NCI-H2029 treated with DMSO at 0.1 percent for 48 hours (cell line): Measurements from ENCODE around the gene TENM4.
"Not testable (repeated sequence)": the region's sequence is repeated elsewhere in the genome, so short reads cannot be mapped to it uniquely, and the experiment has no call there.

ENCODE experiments used
- DNase-seq: peaks from one replicate; lab custom pipeline; 2025; lab: John Stamatoyannopoulos, UW

The TENM4 gene

DNA sequence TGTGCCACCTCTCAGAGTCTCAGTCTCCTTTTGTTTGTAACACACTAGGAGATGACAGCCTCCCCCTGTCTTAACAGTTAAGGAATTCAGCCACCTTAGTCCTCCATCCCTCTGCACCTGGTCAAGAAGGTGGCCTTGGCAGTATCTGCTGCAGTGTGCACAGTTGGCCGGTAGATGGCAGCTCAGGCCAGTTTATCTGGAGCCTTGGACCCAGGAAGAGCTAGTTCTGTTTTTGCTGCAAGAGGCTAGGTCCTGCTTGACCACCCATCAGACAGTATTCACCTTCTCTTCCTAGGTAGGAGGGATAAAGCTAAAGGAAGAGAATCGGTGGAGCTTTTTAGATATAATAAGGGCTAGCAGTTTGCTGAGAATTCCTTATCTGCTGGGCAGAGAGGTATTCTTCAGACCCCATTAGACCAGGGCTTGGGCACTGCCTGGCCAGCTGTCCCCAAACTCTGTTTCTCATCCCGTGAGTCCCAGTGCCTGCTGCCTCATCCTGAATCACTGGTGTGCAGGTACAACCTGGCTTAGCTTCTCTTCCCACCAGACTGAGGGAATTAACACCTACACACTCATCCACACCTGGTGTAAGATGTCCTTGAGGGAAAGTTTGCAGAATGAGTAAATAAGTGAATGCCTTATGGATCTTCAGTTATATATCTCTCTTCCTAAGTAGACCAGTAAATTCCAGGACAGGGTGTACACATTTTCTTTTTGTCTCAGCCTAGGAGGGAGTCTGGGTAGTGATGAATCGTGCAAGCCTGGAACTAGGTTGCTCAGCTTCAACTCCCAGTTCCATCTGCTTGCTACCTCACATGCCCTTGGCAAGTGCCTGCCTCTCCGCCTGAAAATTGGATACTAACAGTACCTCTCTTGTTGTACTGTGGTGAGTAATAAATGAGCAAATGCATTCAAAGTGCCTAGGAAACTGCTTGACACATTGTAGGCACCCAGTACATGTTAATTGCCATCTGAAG is 795.3 kb downstream of the TENM4 start:
- peak; percentile 65 for DNase-seq

DNA sequence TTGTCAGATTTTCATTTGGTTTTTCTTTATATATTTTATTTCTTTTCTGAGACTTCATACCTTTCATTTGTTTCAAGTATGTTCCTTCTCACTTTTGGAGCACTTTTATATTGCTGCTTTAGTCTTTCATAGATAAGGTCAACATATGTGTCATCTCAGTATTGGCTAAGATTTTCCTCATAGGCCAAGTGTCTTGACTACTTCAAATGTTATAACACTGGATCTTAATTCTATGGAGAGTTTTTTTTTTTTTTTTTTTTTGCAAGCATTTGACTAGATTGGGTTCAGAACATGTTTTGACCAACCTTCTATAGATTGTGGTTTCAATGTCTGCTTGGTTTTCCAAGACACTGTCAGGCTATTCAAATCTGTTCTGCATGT is 797.2 kb downstream of the TENM4 start:
- DNase-seq, result no peak

DNA sequence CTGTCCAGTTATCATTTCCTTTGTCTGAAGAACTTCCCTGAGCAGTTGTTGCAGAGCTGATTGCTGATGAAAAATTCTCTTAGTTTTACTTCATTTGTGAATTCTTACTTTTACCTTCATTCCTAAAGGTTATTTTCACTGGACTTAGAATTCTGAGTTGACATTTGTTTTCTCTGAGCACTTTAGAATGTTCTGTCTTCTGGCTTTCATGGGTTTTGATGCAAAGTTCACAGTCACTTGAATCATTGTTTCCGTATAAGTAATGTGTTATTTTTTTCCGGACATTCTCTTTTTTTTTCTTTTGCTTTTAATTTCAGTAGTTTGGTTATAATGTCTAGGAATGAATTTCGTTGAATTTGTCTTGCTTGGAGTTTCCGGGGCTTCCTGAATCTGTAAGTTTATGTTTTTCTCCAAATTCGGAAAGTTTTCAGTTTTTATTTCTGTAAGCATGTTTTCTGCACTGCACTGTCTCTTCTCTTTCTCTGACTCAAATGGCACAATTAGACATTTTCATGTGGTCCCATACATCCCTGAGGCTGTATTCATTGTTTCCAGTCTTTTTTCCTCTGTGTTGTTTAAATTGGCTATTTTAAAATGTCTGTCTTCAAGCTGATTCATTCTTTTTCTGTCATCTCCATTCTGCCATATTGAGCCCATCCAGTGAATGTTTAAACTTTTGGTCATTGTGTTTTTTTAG is 797.7 kb downstream of the TENM4 start:
- DNase-seq, result no peak

DNA sequence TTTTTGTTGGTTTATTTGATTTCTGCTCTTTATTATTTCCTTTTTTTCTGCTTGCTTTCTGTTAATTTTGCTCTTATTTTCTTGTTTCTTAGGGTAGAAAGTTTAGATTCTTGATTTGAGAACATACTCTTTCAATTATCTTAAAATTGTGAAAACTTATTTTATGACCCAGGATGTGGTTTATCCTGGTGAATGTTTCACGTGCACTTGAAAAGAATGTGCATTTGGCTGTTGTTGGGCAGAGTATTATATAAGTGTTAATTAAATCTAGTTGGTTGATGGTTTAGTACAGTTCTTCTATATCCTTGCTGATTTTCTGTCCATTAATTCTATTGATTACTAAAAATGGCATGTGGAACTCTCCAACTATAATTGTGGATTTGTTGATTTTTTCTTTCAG is 799.3 kb downstream of the TENM4 start:
- no peak for DNase-seq

DNA sequence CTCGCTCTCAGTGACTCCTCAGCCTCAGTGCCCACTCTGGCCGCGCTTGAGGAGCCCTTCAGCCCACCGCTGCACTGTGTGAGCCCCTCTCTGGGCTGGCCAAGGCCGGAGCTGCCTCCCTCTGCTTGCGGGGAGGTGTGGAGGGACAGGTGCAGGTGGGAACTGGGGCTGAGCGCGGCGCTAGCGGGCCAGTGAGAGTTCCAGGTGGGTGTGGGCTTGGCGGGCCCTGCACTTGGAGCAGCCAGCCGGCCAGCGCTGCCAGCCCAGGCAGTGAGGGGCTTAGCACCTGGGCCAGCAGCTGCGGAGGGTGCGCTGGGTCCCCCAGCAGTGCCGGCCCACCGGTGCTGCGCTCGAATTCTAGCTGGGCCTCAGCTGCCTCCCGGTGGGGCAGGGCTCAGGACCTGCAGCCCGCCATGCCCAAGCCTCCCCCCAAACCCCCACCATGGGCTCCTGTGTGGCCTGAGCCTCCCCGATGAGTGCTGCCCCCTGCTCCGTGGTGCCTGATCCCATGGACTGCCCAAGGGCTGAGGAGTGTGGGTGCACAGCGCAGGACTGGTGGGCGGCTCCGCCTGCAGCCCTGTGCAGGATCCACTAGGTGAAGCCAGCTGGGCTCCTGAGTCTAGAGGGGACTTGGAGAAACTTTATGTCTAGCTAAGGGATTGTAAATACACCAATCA is 802.0 kb downstream of the TENM4 start:
- no peak for DNase-seq

DNA sequence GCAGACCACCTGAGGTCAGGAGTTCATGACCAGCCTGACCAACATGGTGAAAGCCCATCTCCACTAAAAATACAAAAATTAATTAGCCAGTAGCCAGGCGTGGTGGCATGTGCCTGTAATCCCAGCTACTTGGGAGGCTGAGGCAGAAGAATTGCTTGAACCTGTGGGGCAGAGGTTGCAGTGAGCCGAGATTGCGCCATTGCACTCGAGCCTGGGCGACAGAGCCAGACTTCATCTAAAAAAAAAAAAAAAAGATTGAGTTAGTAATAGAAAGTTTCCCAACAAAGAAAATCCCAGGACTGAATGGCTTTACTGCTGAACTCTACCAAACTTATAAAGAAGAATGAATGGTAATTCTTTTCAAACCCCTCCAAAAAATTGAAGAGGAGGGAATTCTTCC is 803.3 kb downstream of the TENM4 start:
- not testable (repeated sequence) for DNase-seq

DNA sequence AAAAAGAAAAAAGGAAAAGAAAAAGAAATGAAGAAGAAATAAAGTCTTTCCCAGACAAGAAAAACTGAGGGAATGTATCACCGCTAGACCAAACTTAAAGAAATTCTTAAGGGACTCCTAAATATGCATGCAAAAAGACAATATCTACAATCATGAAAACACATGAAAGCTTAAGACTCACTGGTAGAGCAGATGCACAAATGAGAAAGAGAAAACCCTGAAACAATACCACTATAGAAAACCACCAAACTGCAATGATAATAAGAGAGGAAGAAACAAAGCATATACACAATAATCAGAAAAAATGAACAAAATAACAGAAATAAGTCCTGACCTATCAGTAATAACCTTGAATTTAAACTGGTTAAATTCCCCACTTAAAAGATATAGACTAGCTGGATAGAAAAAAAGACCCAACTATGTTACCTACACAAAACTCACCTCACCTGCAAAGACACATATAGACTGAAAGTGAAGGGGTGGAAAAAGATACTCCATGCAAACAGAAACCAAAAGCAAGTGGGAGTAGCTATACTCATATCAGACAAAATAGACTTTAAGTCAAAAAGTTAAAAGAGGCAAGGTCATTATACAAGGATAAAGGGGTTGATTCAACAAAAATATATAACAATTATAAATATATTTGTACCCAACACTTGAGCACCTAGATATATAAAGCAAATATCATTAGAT is 804.9 kb downstream of the TENM4 start:
- no peak for DNase-seq

DNA sequence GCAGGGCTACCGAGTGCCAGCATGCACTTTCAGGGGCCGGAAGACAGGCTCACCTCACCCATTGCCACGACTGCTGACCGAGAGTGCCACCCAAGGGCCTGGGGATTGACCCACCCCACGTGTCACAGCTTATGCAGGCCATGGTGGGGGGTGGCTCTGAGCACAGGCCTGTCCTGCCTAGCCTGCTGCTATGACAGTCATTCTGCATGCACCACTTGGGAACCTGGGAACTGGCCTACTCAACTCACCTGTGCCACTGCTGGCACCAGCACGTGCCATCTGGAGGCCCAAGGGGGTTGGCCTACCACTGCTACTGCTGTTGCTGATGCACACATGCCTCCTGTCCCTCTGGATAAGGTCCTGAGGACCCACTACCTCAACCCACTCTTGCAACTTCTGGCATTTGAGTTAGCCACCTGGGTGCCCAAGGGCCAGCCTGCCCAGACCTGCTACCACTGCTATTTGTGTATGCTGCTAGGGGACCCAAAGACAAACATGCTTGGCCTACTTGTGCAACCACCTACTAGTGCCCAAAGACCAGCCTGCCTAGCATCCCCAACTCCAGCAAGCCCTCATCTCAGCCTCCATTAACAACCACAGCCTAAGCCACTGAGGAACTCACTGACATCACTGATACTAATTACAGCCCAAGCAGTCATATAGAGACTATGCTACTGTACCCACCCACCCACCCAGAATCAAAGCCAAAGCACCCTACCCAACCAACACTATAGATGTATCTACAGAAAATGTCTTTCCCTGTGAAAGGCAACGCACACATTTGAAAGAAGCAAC is 807.1 kb downstream of the TENM4 start:
- no peak for DNase-seq

DNA sequence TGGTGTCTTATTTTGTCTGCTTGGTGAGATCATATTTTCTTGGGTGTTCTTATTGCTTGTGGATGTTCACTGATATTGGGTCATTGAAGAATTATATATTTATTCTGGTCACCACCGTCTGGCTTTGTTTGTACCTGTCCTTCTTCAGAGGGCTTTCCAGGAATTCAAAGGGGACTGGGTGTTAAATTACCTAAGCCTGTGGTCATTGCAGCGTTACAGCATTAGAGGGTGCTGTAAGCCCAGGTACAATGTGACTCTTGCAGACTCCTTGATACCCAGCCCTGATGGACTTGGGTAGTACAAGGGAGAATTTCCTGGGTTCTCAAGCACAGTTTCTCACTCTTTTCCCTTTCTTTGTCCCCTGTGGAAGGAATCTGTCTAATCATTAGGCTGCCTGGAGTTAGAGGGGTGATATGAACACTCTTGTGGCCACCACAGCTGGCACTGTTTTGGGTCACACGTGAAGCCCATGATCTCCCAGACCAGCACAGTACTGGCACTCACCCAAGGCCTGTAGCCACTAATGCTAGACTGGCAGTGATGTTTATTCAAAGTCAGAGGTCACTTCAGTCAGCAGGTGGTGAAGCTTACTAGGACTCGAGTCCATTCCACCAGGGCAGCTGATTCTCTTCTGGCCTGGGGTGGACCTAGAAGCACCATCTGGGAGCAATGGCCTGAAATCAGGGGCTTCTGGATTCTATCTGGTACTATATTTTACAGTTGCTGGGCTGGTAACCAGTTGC is 810.1 kb downstream of the TENM4 start:
- no peak for DNase-seq

DNA sequence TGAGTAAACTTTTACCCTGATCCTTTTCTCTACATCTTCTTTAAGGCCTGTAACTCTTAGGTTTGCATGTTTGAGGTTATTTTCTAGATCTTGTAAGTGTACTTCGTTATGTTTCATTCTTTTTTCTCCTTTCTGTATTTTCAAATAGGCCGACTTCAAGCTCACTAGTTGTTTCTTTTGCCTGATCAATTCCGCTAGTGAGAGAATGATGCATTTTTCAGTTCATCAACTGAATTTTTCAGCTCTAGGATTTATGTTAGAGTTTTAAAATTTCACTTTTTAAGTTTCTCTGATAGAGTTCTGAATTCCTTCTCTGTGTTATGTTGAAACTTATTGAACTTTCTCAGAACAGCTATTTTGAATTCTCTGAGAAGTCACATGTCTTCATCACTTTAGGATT is 810.7 kb downstream of the TENM4 start:
- DNase-seq, result no peak

DNA sequence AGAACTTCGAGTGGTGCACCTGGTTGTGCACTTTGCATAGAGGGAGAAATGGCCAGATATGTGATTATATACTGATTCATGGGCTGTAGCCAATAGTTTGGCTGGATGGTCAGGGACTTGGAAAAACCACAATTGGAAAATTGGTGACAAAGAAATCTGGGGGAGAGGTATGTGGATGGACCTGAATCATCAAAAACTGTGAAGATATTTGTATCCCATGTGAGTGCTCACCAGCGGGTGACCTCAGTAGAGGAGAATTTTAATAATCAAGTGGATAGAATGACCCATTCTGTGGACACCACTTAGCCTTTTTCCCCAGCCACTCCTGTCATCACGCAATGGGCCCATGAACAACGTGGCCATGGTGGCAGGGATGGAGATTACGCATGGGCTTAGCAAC is 818.2 kb downstream of the TENM4 start:
- DNase-seq, result no peak

DNA sequence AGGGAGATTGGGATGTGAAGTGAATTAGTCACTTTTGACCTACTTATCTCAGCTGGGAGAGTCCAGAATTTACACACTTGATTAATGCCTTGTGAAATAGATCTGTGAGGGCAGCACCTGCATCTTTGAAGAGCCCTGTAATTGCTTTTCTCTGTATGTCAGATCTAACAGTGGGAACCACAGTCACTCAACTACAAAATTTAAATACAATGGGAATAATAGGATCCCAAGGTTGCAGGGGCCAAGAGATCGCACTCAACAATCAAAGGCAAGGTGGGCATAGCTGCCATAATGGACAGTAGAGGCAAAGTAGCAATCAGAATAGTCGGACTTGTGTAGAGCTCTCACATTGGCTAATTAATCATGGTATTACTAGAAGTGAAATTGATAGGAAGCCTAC is 820.7 kb downstream of the TENM4 start:
- no peak for DNase-seq

DNA sequence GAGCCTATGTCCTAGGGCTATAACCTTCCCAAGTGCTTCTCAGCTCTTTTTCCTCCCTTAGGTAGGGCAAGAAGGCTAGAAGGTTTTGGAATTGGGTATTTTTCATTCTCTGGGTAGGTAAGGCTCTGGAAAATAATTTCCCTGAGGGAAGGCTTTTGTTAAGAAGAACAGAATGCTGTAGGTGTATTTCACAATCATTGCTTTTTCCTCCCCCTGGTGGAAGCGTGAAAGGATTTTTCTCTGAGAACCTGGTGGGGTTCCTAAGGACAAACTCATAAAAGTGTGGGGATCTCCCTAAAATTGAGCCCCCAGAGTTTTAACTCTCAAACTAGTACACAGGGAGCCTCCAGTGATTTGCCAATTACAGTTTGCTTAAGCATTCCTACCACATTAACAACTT is 825.1 kb downstream of the TENM4 start:
- DNase-seq, result no peak

DNA sequence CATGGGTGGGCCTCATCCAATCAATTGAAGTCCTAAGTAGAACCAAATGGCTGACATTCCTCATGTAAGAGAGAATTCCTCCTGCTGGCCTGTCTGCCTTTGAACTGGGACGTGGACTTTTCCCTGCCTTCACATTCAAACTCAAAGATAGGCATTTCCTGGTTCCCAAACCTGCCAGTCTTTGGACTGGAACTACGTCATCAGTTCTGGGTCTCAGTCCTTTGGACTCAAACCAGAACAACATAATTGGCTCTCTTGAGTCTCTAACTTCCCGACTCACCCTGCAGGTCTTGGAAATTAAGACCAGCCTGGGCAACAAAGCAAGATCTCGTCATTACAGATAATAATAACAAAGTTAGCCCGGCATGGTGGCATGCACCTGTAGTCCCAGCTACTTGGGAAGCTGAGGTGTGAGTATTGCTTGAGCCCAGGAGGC is 827.4 kb downstream of the TENM4 start:
- no peak for DNase-seq

DNA sequence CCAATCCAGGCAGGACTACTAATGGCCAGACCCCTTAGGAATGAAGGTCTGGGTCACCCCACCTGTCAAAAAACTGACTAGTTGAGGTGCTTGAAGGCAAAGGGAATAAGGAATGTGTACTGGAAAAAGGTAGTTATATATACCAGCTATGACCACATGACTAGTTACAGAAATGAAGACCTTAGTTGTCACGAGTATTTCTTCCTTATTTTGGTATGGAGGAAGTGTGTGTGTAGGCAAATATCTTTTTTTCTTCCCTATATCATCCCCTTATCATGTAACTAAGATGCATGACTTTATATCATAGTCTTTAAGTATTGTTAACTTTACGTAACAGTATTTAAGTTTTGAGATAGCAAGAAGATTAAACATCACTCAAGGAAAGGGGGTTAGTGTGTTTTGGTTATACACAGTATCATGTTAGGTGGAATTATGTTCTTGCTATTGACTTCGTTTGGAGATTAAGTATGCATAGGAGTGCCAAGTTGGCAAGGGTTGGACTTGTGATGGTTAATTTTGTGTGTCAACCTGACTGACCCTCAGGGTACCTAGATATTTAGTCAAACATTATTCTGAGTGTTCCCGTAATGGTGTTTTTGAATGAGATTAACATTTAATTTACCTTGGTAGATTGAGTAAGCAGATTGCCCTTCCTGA is 828.0 kb downstream of the TENM4 start:
- no peak for DNase-seq

DNA sequence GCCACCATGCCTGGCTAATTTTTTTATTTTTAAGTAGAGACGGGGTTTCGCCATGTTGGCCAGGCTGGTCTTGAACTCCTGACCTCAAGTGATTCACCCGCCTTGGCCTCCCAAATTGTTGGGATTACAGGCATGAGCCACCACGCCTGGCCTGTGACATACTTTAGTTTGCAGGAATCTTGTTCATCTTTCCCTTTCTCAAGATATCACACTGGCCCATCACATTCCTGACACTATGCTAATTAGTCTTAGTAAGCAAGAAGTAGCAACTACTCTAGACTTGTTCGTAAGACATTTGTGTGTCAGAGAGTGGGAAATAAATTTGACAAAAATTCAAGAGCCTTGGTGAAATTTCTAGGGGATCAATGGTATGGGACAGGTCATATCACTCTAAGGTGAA is 831.5 kb downstream of the TENM4 start:
- not testable (repeated sequence) for DNase-seq

DNA sequence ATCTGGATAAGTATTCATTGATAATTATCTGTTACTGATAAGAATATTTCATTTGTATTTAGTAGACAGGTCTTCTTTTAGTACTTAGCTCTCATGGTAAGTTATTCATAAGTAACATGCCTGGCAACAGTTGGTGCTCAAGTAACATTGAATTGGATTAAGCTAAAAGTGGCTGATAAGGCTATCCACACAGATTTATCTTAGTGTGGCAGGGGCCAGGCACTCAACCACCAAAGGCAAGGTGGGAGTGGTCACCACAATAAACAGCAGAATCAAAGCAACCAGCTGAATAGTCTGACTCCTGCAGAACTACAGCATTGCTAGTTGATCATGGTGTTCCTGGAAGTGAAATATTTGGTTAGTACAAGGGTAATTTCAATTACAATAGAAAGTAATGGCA is 833.1 kb downstream of the TENM4 start:
- DNase-seq, result no peak

DNA sequence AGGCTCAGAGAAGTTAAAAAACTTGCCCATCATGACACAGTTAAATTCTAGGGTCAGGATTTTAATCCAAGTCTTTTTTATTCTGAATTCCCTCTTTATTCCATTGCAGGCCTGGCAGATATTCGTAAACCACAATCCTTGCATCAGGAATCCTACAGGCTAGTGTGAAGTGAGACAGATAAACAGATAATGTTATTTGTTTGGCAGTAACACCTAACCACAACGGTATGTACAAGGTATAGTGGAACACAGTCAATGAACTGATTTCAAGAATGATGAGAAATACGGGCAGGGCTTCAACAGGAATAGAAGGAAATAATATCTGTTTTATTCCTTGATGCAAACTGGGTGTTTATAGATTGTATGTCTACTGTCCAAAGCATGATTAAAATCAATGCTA is 834.2 kb downstream of the TENM4 start:
- no peak for DNase-seq

DNA sequence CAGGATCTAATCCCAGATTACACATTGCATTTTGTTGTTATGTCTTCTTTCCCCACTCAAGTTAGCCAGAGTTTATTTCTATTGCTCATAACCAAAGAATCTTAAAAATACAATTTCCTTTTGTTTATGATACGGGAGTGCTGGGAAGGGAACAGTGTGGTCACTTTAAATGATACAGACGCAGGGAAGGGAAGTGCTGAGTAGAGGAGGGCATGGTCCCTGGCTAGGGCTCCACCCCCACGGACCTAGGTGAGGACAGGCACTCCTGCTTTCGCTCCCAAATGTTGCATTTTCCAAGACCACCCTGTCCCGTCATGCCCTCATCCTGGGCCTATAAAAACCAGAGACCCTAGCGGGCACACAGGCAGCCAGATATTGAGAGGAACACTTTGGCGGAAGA is 835.5 kb downstream of the TENM4 start:
- DNase-seq, result no peak

DNA sequence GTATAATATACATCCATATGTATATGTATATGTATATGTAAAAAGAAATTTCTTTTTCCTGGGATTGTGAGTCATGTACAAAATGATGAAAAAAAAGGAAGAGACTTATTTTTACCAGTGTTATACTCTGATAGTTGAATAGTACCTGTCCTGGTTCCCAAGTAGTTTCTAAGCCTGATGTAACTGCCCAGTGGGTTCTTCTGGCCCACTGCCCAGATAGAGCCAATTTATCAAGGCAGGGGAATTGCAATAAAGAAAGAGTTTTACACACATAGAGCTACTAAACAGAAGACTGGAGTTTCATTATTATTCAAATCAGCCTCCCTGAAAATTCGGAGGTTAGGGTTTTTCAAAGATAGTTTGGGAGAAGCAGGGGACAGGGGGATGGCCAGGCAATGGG is 837.0 kb downstream of the TENM4 start:
- DNase-seq, result no peak
